Islet precursor cell (in vitro differentiated cells): ENCODE data around the gene GIMD1.
"Not testable (repeated sequence)": the region's sequence is repeated elsewhere in the genome, so short reads cannot be mapped to it uniquely, and the experiment has no call there.

Experiments used
- DNase-seq: peaks from one replicate; pipeline ENCODE4 v3.0.0-alpha.2; 2018

The GIMD1 gene

GRCh38 chr4:106368678-106369077 lies at the start of gene GIMD1:
Gene GIMD1, minus strand, starts transcription at chr4:106368778. Its CDS starts 1,343 bp downstream, at chr4:106367435.
- no peak for DNase-seq

GRCh38 chr4:106414366-106414765 lies 45.8 kb upstream of the GIMD1 start:
- DNase-seq: no peak

GRCh38 chr4:106409901-106410889 lies 41.6 kb upstream of the GIMD1 start:
- DNase-seq: no peak

- not testable (repeated sequence) for DNase-seq
Observed at GRCh38 chr4:106408004-106408403, 39.4 kb upstream of the GIMD1 start.

- DNase-seq: no peak
Observed at GRCh38 chr4:106401157-106401556, 32.6 kb upstream of the GIMD1 start.

GRCh38 chr4:106398898-106399297 lies 30.3 kb upstream of the GIMD1 start:
- not testable (repeated sequence) for DNase-seq

- DNase-seq: no peak
Observed at GRCh38 chr4:106395582-106395981, 27.0 kb upstream of the GIMD1 start.

- DNase-seq: no peak
Observed at GRCh38 chr4:106385853-106386393, 17.3 kb upstream of the GIMD1 start.

- DNase-seq: no peak
Observed at GRCh38 chr4:106384878-106385277, 16.3 kb upstream of the GIMD1 start.

- no peak for DNase-seq
Observed at GRCh38 chr4:106380179-106380578, 11.6 kb upstream of the GIMD1 start.

GRCh38 chr4:106373026-106373425 lies 4.4 kb upstream of the GIMD1 start:
- no peak for DNase-seq

- DNase-seq: no peak
Observed at GRCh38 chr4:106371161-106371560, 2.6 kb upstream of the GIMD1 start.

GRCh38 chr4:106370214-106370613 lies 1.6 kb upstream of the GIMD1 start:
- no peak for DNase-seq

GRCh38 chr4:106369456-106370060 lies 980 bp upstream of the GIMD1 start:
- DNase-seq: peak; percentile 62

GRCh38 chr4:106367072-106367471 lies 1.5 kb downstream of the GIMD1 start:
- peak; percentile 52 for DNase-seq

- no peak for DNase-seq
Observed at GRCh38 chr4:106366026-106366425, 2.6 kb downstream of the GIMD1 start.

- DNase-seq: no peak
Observed at GRCh38 chr4:106365613-106366012, 3.0 kb downstream of the GIMD1 start.

- no peak for DNase-seq
Observed at GRCh38 chr4:106364282-106364681, 4.3 kb downstream of the GIMD1 start.

GRCh38 chr4:106362086-106362825 lies 6.3 kb downstream of the GIMD1 start:
- no peak for DNase-seq

- no peak for DNase-seq
Observed at GRCh38 chr4:106358899-106359298, 9.7 kb downstream of the GIMD1 start.

- DNase-seq: no peak
Observed at GRCh38 chr4:106355193-106355592, 13.4 kb downstream of the GIMD1 start.

- no peak for DNase-seq
Observed at GRCh38 chr4:106353786-106354185, 14.8 kb downstream of the GIMD1 start.

- no peak for DNase-seq
Observed at GRCh38 chr4:106351016-106351415, 17.6 kb downstream of the GIMD1 start.
